AG04449 (cell line): ENCODE results near the gene REV3L.

ENCODE experiments used
- CTCF ChIA-PET: fragments of 350-600 bp; formaldehyde crosslinking; extraction: SDS; loops from one replicate; lab custom pipeline; 2021; ENCODE audit warnings: antibody characterized with exemption; lab: Yijun Ruan, JAX
- POLR2A ChIA-PET: fragments of 400-600, 350-600 bp; formaldehyde crosslinking; extraction: SDS; loops from one replicate; lab custom pipeline; 2020; ENCODE audit warnings: antibody characterized with exemption, inconsistent platforms; lab: Yijun Ruan, JAX
- DNase-seq: peaks from one replicate; pipeline ENCODE4 v3.0.0-alpha.2; 2010; ENCODE audit warnings: low read depth, low spot score
- H3K4me3 ChIP-seq: 2 replicates; pipeline ENCODE4 v1.5.1; 2011; ENCODE audit warnings: low read depth, mild to moderate bottlenecking, control low read depth, low read length
- CTCF ChIP-seq: IDR thresholded peaks from one replicate; pipeline ENCODE4 v1.5.1; 2011; ENCODE audit warnings: mild to moderate bottlenecking, moderate library complexity, low read length, control low read depth, inconsistent platforms; ENCODE audit not compliant: insufficient read depth; ENCODE audit errors: missing control alignments

The REV3L gene

GRCh38 chr6:111342913-111343312, 140.1 kb downstream of the REV3L start:
- ChIA-PET POLR2A (no interaction called here), CTCF (no interaction called here)
- TF ChIP-seq CTCF, result no peak
- DNase-seq, result no peak
- no peak overlapping the region for H3K4me3 ChIP-seq

- CTCF ChIA-PET, result no interaction called here
- no peak for TF ChIP-seq CTCF
- no peak overlapping the region for H3K4me3 ChIP-seq
- POLR2A ChIA-PET, result no interaction called here
- DNase-seq, result no peak
These were observed 143.7 kb downstream of the REV3L start for GRCh38 chr6:111339294-111339693.

- CTCF ChIA-PET, result interaction anchor here (0.7 kb wide), 1 partner anchor 700 kb away, joined by 3 read pairs; no protein-coding TSS in a partner anchor
- no peak for DNase-seq
- POLR2A ChIA-PET, result no interaction called here
- no peak for TF ChIP-seq CTCF
- no peak overlapping the region for H3K4me3 ChIP-seq
These were observed 144.2 kb downstream of the REV3L start for GRCh38 chr6:111338843-111339242.

DNA sequence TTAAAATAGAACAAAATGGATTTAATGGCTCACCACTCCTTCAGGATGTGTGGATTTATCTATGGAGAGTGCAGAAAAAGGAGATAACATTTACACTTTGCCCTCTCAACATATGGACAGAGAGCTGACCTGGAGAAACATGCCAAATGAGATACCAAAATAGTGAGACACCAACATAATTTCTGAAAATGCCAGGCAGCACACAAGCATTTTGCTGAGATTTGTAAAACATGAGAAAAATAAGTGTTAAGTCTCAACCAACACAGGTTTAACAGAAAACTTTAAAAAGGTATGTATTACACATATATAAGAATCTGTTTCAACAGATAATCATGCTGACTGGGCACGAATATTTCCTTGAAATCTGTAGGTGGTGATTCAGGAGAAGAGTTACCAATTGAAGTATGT, 145.2 kb downstream of the REV3L start:
- CTCF ChIA-PET, result interaction anchor here (0.8 kb wide), 1 partner anchor 16 kb away, joined by 3 read pairs; no protein-coding TSS in a partner anchor

DNA sequence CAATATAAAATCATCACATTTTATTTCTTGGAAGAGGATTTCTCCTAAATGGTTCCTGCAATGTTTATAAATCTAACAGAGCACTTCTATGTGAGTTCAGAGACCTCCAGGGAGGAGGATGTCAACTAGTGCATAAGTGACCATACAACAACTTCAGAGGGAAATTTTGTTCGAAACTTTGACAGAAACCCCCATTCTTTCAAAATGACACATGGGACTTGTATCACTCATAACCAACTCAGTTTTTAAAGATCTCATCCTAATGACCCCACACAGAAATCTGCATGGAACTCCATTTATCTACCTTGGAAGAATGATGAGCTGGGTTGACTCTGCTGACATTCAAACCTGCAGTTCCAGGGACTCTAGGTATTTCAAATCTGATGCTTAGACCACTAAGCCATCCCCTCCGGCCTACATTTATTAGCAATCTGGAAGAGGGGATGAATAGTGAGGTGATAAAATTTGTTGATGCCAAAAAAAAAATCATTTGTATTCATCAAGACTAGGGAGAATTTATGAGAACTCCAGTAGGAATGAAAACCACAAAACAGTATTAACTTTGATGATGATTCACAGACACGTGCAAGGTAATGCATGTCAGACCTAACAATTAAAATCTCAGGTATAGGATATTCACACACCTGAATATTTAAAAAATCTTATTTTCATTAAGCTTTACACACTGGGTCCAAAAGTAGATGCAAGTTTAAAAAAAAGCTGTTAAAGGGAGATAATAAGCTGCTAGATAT, 153.0 kb downstream of the REV3L start:
- CTCF ChIA-PET, result no interaction called here
- POLR2A ChIA-PET, result no interaction called here
- no peak overlapping the region for H3K4me3 ChIP-seq
- TF ChIP-seq CTCF, result no peak
- no peak for DNase-seq

More for the DNA sequence above, 145.2 kb downstream of the REV3L start:
- no peak overlapping the region for H3K4me3 ChIP-seq
- no peak for DNase-seq
- no peak for TF ChIP-seq CTCF
- POLR2A ChIA-PET, result no interaction called here

DNA sequence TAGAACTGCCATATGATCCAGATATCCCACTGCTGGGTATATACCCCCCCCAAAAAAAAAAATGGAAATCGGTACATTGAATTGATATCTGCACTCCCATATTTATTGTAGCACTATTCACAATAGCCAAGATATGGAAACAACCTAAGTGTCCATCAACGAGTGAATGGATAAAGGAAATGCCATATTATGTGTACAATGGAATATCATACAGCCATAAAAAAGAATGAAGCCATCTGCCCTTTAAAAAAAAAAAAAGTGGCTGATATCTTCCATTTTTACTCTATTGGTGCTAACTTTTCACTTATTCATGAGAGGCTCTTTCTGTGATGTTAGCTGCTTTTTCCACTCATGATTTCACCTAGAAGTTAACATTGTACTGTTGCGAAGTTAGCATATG, 156.5 kb downstream of the REV3L start:
- POLR2A ChIA-PET, result no interaction called here

More for the DNA sequence above, 156.5 kb downstream of the REV3L start:
- no peak for DNase-seq
- TF ChIP-seq CTCF, result no peak
- CTCF ChIA-PET, result no interaction called here
- no peak overlapping the region for H3K4me3 ChIP-seq
